Mesothelial cell of epicardium (in vitro differentiated cells): Measurements from ENCODE around the gene TIMP3. TPM values are rescaled to one million over a fixed set of nuclear protein-coding genes. Genes with fewer than 3 reads are reported as not detected.

Source experiments
- DNase-seq, 2 experiments: peaks; one replicate each; pipeline ENCODE4 v3.0.0; 2021; ENCODE audit warnings: low spot score in 2 of 2; ENCODE audit not compliant: unreplicated experiment in 2 of 2
- H3K27ac Mint-ChIP-seq: 2 replicates; pipeline ENCODE4 v1.8.0; 2021; ENCODE audit warnings: mixed read lengths
- H3K27me3 Mint-ChIP-seq: 2 replicates; pipeline ENCODE4 v1.8.0; 2021; ENCODE audit warnings: low read depth, mixed read lengths
- H3K36me3 Mint-ChIP-seq: 2 replicates; pipeline ENCODE4 v1.8.0; 2021; ENCODE audit warnings: mixed read lengths
- H3K4me1 Mint-ChIP-seq: 2 replicates; pipeline ENCODE4 v1.8.0; 2021; ENCODE audit warnings: mixed read lengths
- H3K4me3 Mint-ChIP-seq: 2 replicates; pipeline ENCODE4 v1.8.0; 2021; ENCODE audit warnings: mild to moderate bottlenecking, moderate library complexity, mixed read lengths
- H3K9me3 Mint-ChIP-seq: 2 replicates; pipeline ENCODE4 v1.8.0; 2021; ENCODE audit warnings: mixed read lengths
- CTCF ChIP-seq: fragments of 200-600 bp; sonication (generic); IDR thresholded peaks from one replicate; pipeline ENCODE4 v1.5.0; 2021; ENCODE audit warnings: antibody characterized with exemption; ENCODE audit not compliant: unreplicated experiment
- total RNA-seq: library from RNA; stranded (reverse); gene quantifications from 3 replicates; pipeline ENCODE4 v1.2.1, GENCODE V29; 2021

TIMP3 gene
- total RNA-seq, 1 donor from 2014 or later = 67.2 TPM

- no peak overlapping the region for H3K27ac Mint-ChIP-seq
- H3K4me3 Mint-ChIP-seq = no peak overlapping the region
- TF ChIP-seq CTCF = no peak
- H3K36me3 Mint-ChIP-seq = peaks cover 3% of the 10 kb centered on the region
- DNase-seq = no peak
- no peaks in the 10 kb centered on the region for H3K27me3 Mint-ChIP-seq
- no peaks in the 10 kb centered on the region for H3K9me3 Mint-ChIP-seq
- peaks cover 39% of the 10 kb centered on the region for H3K4me1 Mint-ChIP-seq
Observed at GRCh38 chr22:32826537-32826936, 25.0 kb downstream of the TIMP3 start.

- no peak overlapping the region for H3K4me3 Mint-ChIP-seq
- no peak overlapping the region for H3K27ac Mint-ChIP-seq
- no peak for TF ChIP-seq CTCF
- peaks cover 41% of the 10 kb centered on the region for H3K4me1 Mint-ChIP-seq
- no peak for DNase-seq
- H3K36me3 Mint-ChIP-seq = peaks cover 3% of the 10 kb centered on the region
- H3K27me3 Mint-ChIP-seq = no peaks in the 10 kb centered on the region
- H3K9me3 Mint-ChIP-seq = no peaks in the 10 kb centered on the region
Observed at GRCh38 chr22:32827049-32827602, 25.6 kb downstream of the TIMP3 start.

- Mint-ChIP-seq H3K27me3 (no peaks in the 10 kb centered on the region), H3K4me3 (no peak overlapping the region), H3K27ac (no peak overlapping the region), H3K4me1 (peaks cover 41% of the 10 kb centered on the region), H3K36me3 (peaks cover 3% of the 10 kb centered on the region), H3K9me3 (no peaks in the 10 kb centered on the region)
- no peak for TF ChIP-seq CTCF
- no peak for DNase-seq
Observed at GRCh38 chr22:32828150-32828549, 26.6 kb downstream of the TIMP3 start.

- DNase-seq = no peak
- no peaks in the 10 kb centered on the region for H3K9me3 Mint-ChIP-seq
- H3K27ac Mint-ChIP-seq = no peak overlapping the region
- peaks cover 3% of the 10 kb centered on the region for H3K36me3 Mint-ChIP-seq
- H3K4me1 Mint-ChIP-seq = peaks cover 41% of the 10 kb centered on the region
- no peaks in the 10 kb centered on the region for H3K27me3 Mint-ChIP-seq
- no peak for TF ChIP-seq CTCF
- H3K4me3 Mint-ChIP-seq = no peak overlapping the region
Observed at GRCh38 chr22:32828561-32828960, 27.1 kb downstream of the TIMP3 start.

GRCh38 chr22:32829451-32829851 is 27.9 kb downstream of the TIMP3 start:
- Mint-ChIP-seq H3K27me3 (no peaks in the 10 kb centered on the region), H3K27ac (no peak overlapping the region), H3K36me3 (peaks cover 3% of the 10 kb centered on the region), H3K4me3 (no peak overlapping the region), H3K9me3 (no peaks in the 10 kb centered on the region), H3K4me1 (peaks cover 41% of the 10 kb centered on the region)
- DNase-seq = no peak
- TF ChIP-seq CTCF = no peak

- DNase-seq = no peak
- peaks cover 3% of the 10 kb centered on the region for H3K36me3 Mint-ChIP-seq
- H3K4me3 Mint-ChIP-seq = no peak overlapping the region
- H3K27ac Mint-ChIP-seq = no peak overlapping the region
- peaks cover 35% of the 10 kb centered on the region for H3K4me1 Mint-ChIP-seq
- H3K27me3 Mint-ChIP-seq = no peaks in the 10 kb centered on the region
- no peaks in the 10 kb centered on the region for H3K9me3 Mint-ChIP-seq
- TF ChIP-seq CTCF = no peak
Observed at GRCh38 chr22:32830473-32830872, 29.0 kb downstream of the TIMP3 start.
